ENCODE measurements around the gene ARMC3.
"Not testable (repeated sequence)": the region's sequence is repeated elsewhere in the genome, so short reads cannot be mapped to it uniquely, and the experiment has no call there.

Gene ARMC3

DNA sequence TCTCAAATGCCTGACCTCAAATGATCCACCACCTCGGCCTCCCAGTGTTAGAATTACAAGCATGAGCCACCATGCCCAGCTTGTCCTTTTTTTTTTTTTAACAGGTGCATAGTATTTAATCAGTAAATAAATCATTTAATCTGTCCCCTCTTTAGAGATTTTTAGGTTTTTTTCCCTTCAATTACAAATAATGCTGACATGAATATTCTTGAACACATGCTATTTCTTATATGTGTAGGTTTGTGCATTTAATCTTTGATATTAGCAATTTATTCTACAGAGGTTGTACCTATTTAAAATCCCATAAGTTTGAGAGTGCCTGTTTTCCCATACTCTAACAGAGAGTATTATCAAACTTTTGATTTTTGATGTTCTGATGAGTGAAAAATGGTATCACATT, 24.2 kb upstream of the ARMC3 start:
- Histone ChIP-seq H3K36me3 (ENCODE audit: control insufficient read depth, insufficient read depth, low read length) (no peaks in the 10 kb centered on the region), H3K27ac (ENCODE audit: low read length) (no peak overlapping the region), H3K4me1 (ENCODE audit: control insufficient read depth, insufficient read depth, low read length) (no peaks in the 10 kb centered on the region), H3K4me3 (ENCODE audit: low read length) (no peak overlapping the region), H3K27me3 (ENCODE audit: control insufficient read depth, insufficient read depth, low read length) (no peaks in the 10 kb centered on the region), H3K9me3 (ENCODE audit: control insufficient read depth, insufficient read depth, low read length) (no peaks in the 10 kb centered on the region)
- WGBS (ENCODE audit: insufficient coverage, insufficient read length), result no CpG with 5 or more reads among the region's 1 CpG
- no peak for DNase-seq (ENCODE audit: low read depth, low spot score)

DNA sequence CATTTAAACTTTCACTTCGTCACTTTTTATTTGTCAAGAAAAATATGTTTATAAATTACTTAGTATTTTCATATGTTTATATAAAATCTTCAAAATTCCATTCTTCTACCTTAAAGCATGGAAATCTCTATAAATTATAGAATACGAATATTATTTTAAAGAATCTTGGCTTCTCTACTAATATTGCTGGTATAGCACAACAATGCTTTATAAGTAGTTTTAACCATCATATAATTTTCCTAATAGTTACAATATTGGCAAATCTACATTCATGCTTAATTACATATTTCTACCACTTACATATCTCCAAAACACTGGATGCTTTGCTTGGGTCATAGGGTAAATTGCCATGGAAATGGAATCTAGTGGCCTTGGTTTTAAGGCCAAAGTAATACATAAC, 21.1 kb upstream of the ARMC3 start:
- no peaks in the 10 kb centered on the region for H3K36me3 ChIP-seq (ENCODE audit: control insufficient read depth, insufficient read depth, low read length)
- no peak for DNase-seq (ENCODE audit: low read depth, low spot score)
- H3K4me3 ChIP-seq (ENCODE audit: low read length), result no peak overlapping the region
- no CpG with 5 or more reads among the region's 2 CpGs for WGBS (ENCODE audit: insufficient coverage, insufficient read length)
- H3K9me3 ChIP-seq (ENCODE audit: control insufficient read depth, insufficient read depth, low read length), result peaks cover 2% of the 10 kb centered on the region; the same call in 1 of the 2 replicates
- no peak overlapping the region for H3K27ac ChIP-seq (ENCODE audit: low read length)
- no peaks in the 10 kb centered on the region for H3K27me3 ChIP-seq (ENCODE audit: control insufficient read depth, insufficient read depth, low read length)
- H3K4me1 ChIP-seq (ENCODE audit: control insufficient read depth, insufficient read depth, low read length), result no peaks in the 10 kb centered on the region

DNA sequence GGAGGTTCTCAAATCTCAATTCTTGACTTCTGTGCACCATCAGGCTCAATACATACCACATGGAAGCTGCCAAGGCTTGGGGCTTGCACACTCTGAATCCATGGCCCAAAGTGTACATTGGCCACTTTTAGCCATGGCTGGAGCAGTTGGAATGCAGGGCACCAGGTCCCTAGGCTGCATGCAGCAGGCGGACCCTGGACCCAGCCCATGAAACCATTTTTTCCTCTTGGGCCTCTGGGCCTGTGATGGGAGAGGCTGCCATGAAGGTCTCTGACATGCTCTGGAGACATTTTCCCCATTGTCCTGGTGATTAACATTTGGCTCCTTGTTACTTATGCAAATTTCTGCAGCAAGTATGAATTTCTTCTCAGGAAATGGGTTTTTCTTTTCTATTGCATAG, 19.0 kb upstream of the ARMC3 start:
- Histone ChIP-seq H3K4me3 (ENCODE audit: low read length) (no peak overlapping the region), H3K27me3 (ENCODE audit: control insufficient read depth, insufficient read depth, low read length) (no peaks in the 10 kb centered on the region), H3K9me3 (ENCODE audit: control insufficient read depth, insufficient read depth, low read length) (peaks cover 2% of the 10 kb centered on the region; the same call in 1 of the 2 replicates), H3K36me3 (ENCODE audit: control insufficient read depth, insufficient read depth, low read length) (no peaks in the 10 kb centered on the region), H3K27ac (ENCODE audit: low read length) (no peak overlapping the region), H3K4me1 (ENCODE audit: control insufficient read depth, insufficient read depth, low read length) (no peaks in the 10 kb centered on the region)
- no peak for DNase-seq (ENCODE audit: low read depth, low spot score)
- no CpG with 5 or more reads among the region's 1 CpG for WGBS (ENCODE audit: insufficient coverage, insufficient read length)

DNA sequence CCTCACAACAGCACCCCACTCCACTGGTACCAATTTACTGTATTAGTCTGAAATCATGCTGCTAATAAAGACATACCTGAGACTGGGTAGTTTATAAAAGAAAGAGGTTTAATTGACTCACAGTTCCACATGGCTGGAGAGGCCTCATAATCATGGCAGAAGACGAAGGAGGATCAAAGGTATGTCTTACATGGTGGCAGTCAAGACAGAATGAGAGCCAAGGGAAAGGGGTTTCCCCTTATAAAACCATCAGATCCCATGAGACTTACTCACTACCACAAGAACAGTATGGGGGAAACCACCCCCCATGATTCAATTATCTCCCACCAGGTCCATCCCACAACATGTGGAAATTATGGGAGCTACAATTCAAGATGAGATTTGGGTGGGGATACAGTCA, 18.2 kb upstream of the ARMC3 start:
- not testable (repeated sequence) for H3K36me3 ChIP-seq (ENCODE audit: control insufficient read depth, insufficient read depth, low read length)

DNA sequence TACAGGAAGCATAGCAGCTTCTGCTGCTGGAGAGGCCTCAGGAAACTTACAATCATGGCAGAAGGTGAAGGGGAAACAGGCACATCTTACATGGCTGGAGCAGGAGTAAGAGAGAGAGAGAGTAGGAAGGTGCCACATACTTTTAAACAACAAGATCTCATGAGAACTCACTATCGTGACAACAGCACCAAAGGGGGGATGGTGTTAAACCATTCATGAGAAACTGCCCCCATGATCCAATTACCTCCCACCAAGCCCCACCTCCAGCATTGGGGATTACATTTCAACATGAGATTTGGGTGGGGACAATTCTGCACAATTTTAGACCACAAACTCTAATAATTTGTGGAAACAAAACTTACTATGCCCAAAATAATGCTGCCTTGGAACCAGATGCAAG, 16.8 kb upstream of the ARMC3 start:
- Histone ChIP-seq H3K4me1 (ENCODE audit: control insufficient read depth, insufficient read depth, low read length) (no peaks in the 10 kb centered on the region), H3K27ac (ENCODE audit: low read length) (no peak overlapping the region), H3K27me3 (ENCODE audit: control insufficient read depth, insufficient read depth, low read length) (no peaks in the 10 kb centered on the region), H3K36me3 (ENCODE audit: control insufficient read depth, insufficient read depth, low read length) (no peaks in the 10 kb centered on the region), H3K9me3 (ENCODE audit: control insufficient read depth, insufficient read depth, low read length) (peaks cover 2% of the 10 kb centered on the region; the same call in 1 of the 2 replicates), H3K4me3 (ENCODE audit: low read length) (no peak overlapping the region)
- WGBS (ENCODE audit: insufficient coverage, insufficient read length), result no CpG with 5 or more reads among the region's 1 CpG
- no peak for DNase-seq (ENCODE audit: low read depth, low spot score)

More for the DNA sequence above, 18.2 kb upstream of the ARMC3 start:
- H3K27me3 ChIP-seq (ENCODE audit: control insufficient read depth, insufficient read depth, low read length); H3K4me1 ChIP-seq (ENCODE audit: control insufficient read depth, insufficient read depth, low read length); DNase-seq (ENCODE audit: low read depth, low spot score); H3K27ac ChIP-seq (ENCODE audit: low read length); H3K4me3 ChIP-seq (ENCODE audit: low read length); H3K9me3 ChIP-seq (ENCODE audit: control insufficient read depth, insufficient read depth, low read length): not testable (repeated sequence)
- WGBS (ENCODE audit: insufficient coverage, insufficient read length), result no CpG with 5 or more reads among the region's 1 CpG

DNA sequence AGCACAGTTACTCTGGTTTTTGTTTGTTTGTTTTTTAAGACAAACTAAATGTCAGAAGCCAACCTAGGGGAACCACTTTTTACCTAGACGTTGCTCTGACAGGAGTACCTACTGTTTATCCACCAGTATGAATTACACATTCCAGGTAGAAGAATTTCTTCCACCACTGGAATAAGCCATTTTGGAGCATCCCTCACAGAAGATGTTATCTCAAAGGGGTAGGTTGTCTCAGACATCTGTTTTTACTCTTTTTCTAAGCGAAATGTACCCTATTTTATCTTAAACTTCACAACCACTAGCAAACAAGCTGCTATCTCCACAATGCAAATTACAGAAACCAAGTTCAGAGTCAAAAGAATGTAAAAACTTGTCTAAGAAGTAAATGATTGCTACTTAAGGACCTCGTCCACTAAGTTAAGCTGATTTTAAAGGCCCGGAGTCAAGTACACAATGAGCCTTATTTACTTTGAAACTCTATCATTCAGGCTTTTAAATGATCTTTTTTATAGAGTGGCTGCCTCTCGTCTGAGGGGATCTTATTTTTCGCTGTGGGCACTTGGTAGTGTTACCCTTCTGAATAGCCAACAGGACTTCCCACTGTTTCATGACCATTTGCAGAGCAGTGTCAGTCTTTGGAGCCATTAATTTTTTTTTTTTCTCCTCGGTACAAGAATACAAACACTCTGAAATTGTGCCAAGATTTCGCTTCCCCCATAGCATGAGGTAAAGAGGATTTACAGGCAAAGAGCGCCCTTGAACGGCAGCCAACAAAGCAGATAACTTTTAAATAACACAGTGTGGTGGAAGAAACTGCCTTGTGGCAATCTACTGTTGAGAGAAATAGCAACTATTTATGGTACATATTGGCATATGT, 15.7 kb upstream of the ARMC3 start:
- Histone ChIP-seq H3K4me1 (ENCODE audit: control insufficient read depth, insufficient read depth, low read length) (no peaks in the 10 kb centered on the region), H3K9me3 (ENCODE audit: control insufficient read depth, insufficient read depth, low read length) (peaks cover 2% of the 10 kb centered on the region; the same call in 1 of the 2 replicates), H3K27ac (ENCODE audit: low read length) (no peak overlapping the region), H3K4me3 (ENCODE audit: low read length) (no peak overlapping the region), H3K36me3 (ENCODE audit: control insufficient read depth, insufficient read depth, low read length) (no peaks in the 10 kb centered on the region), H3K27me3 (ENCODE audit: control insufficient read depth, insufficient read depth, low read length) (no peaks in the 10 kb centered on the region)
- no peak for DNase-seq (ENCODE audit: low read depth, low spot score)
- WGBS (ENCODE audit: insufficient coverage, insufficient read length), result no CpG with 5 or more reads among the region's 10 CpGs

DNA sequence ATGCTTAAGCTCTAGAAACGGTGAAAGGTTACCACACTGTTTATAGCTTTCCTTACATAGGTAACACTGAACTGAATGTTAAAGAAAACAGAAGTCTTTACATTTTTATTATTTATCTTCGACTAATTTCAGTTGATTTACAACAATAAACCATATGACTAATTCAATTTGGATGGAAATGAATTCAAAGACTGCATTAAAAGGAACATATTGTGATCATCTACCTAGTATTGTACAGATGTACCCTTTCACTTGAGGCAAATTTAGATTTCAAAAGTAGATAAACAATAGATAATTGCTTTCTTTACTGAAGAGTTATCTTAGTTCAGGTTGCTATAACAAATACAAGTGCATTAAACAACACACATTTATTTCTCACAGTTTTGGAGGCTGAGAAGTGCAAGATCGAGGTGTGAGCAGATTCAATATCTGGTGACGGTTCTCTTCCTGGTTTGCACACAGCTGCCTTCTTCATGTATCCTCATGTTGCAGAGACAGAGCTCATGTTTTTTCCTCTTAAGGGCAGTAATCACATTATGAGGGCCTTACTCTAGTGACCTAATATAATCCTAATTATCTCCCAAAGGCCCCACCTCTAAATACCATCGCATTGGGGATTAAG, 15.0 kb upstream of the ARMC3 start:
- Histone ChIP-seq H3K4me1 (ENCODE audit: control insufficient read depth, insufficient read depth, low read length) (no peaks in the 10 kb centered on the region), H3K36me3 (ENCODE audit: control insufficient read depth, insufficient read depth, low read length) (no peaks in the 10 kb centered on the region), H3K27me3 (ENCODE audit: control insufficient read depth, insufficient read depth, low read length) (no peaks in the 10 kb centered on the region), H3K9me3 (ENCODE audit: control insufficient read depth, insufficient read depth, low read length) (peaks cover 2% of the 10 kb centered on the region; the same call in 1 of the 2 replicates), H3K27ac (ENCODE audit: low read length) (no peak overlapping the region), H3K4me3 (ENCODE audit: low read length) (no peak overlapping the region)
- WGBS (ENCODE audit: insufficient coverage, insufficient read length), result no CpG with 5 or more reads among the region's 5 CpGs
- DNase-seq (ENCODE audit: low read depth, low spot score), result no peak

DNA sequence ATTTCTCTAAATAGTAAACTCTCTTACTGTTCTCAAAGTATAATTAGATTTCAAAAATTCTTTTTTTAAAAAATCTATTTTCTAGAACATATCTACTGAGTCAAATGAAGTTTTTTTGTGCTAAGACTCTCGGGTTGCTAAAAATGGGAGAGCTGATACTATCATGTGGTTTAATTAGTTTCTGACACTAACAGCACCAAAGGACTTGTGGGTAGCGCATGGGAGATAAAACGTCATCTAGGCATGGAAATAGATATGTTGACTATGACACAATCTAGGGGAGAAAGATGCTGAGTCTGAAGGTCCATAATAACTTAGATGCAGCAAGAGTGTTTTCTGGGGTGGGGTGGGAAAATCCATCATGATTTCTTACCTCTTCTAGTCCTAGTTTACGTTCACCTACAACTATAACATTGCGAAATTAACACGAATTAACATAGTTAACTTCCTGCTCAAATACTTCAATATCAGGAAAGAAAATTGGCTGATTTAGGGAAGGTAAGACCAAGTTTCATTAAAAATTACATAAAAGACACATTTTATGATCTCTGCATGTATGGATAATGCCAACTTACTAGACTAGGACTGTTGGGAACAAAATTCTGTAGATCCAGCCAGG, 14.3 kb upstream of the ARMC3 start:
- peaks cover 2% of the 10 kb centered on the region; the same call in 1 of the 2 replicates for H3K9me3 ChIP-seq (ENCODE audit: control insufficient read depth, insufficient read depth, low read length)
- no peaks in the 10 kb centered on the region for H3K27me3 ChIP-seq (ENCODE audit: control insufficient read depth, insufficient read depth, low read length)
- H3K4me3 ChIP-seq (ENCODE audit: low read length), result no peak overlapping the region
- no peak for DNase-seq (ENCODE audit: low read depth, low spot score)
- H3K36me3 ChIP-seq (ENCODE audit: control insufficient read depth, insufficient read depth, low read length), result no peaks in the 10 kb centered on the region
- no peaks in the 10 kb centered on the region for H3K4me1 ChIP-seq (ENCODE audit: control insufficient read depth, insufficient read depth, low read length)
- WGBS (ENCODE audit: insufficient coverage, insufficient read length), result no CpG with 5 or more reads among the region's 6 CpGs
- H3K27ac ChIP-seq (ENCODE audit: low read length), result no peak overlapping the region

DNA sequence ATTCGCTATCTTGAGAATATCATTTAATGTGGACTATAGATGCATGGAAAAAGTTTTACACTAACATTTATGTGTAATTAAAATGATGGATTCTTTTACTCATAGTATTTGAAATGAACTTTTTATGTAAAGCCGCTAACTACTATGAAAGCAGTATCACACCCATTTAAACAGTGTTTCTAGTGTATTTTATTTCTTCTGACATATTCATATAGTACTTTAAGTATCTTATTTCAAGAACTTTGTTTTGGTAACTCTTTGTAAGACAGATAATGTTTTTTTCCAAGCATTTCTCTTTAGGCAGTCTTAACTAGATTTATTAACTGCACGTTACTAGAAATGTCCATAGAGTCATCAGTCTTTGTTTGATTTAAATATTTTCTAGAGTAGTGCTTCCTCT, 12.5 kb upstream of the ARMC3 start:
- Histone ChIP-seq H3K4me3 (ENCODE audit: low read length) (no peak overlapping the region), H3K27me3 (ENCODE audit: control insufficient read depth, insufficient read depth, low read length) (no peaks in the 10 kb centered on the region), H3K36me3 (ENCODE audit: control insufficient read depth, insufficient read depth, low read length) (no peaks in the 10 kb centered on the region), H3K9me3 (ENCODE audit: control insufficient read depth, insufficient read depth, low read length) (no peaks in the 10 kb centered on the region), H3K27ac (ENCODE audit: low read length) (no peak overlapping the region), H3K4me1 (ENCODE audit: control insufficient read depth, insufficient read depth, low read length) (no peaks in the 10 kb centered on the region)
- no peak for DNase-seq (ENCODE audit: low read depth, low spot score)
- no CpG with 5 or more reads among the region's 3 CpGs for WGBS (ENCODE audit: insufficient coverage, insufficient read length)

DNA sequence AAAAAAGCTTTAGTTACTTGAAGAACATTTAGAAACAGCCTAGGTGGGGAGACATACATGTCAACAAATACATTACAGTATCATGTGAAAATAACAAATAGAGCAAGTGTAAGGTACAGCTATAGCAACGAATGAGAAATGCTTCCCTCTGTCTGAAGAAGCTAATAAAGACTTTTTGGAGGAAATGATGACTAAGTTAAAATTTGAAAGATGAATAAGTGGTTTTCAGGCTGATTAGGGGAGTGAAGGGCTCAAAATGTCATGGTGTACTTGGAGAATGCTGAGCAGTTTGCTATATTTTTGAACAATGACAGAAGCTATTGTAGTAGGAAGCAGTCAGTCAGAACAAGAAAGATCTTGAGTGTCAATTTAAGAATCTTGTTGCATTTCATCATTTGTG, 2.8 kb upstream of the ARMC3 start:
- H3K4me1 ChIP-seq (ENCODE audit: control insufficient read depth, insufficient read depth, low read length), result no peaks in the 10 kb centered on the region
- DNase-seq (ENCODE audit: low read depth, low spot score), result no peak
- no peak overlapping the region for H3K4me3 ChIP-seq (ENCODE audit: low read length)
- H3K9me3 ChIP-seq (ENCODE audit: control insufficient read depth, insufficient read depth, low read length), result no peaks in the 10 kb centered on the region
- H3K27me3 ChIP-seq (ENCODE audit: control insufficient read depth, insufficient read depth, low read length), result 0 out of 2 replicates have a peak, but pooled peaks cover 1% of the 10 kb centered on the region
- WGBS (ENCODE audit: insufficient coverage, insufficient read length), result no CpG with 5 or more reads among the region's 1 CpG
- H3K27ac ChIP-seq (ENCODE audit: low read length), result no peak overlapping the region
- no peaks in the 10 kb centered on the region for H3K36me3 ChIP-seq (ENCODE audit: control insufficient read depth, insufficient read depth, low read length)

All from iPS DF 6.9 (cell line).